ENCODE data around the gene ZBTB20. TPM values are rescaled to one million over a fixed set of nuclear protein-coding genes. Genes with fewer than 3 reads are reported as not detected.

The ZBTB20 gene
- total and polyA plus RNA-seq, 2 of the 4 experiments (the other 2 are of a cell fraction), result 0.75 to 14.7 TPM

DNA sequence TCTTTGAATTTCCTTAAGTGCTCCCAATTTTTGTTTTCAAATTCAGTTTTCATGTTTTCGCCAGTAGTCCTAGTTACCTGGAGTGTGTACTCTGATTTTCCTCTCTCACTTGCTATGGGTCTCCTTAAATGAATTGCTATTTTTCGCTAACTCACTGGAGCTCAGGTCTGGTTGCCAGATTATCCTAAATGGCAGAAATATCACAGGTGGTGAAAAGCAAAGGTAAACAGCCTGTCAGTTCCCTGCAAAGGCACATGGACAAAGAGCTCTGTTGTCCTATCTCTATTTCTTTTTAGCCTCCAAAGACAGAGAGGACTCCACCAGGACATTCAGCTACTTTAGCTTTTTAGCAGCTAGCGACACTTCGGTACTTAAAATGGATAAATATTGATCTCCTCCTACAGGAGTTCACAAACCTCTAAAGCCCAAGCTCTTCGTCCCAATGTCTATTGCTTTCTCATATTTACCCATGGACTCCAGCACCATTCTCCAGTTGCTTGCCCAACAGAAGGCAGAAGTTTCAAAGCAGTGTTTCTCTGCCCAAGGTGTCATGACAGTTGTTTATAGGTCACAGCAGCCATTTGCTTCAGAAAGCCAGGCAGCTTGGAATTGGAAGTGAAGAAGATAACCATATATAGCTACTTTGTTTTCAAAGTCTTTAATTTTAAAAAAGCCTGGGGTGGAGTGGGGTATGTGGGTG lies 12.3 kb downstream of the ZBTB20 start:
- H3K4me1 ChIP-seq (ENCODE audit: control insufficient read depth, insufficient read depth, low read length), result no peaks in the 10 kb centered on the region
- no peaks in the 10 kb centered on the region for H4K20me1 ChIP-seq (ENCODE audit: insufficient read depth, low read length)
- no CpG with 5 or more reads among the region's 5 CpGs for WGBS, 2 experiments (ENCODE audit: extremely low coverage in 2 of 2, insufficient read length in 1 of 2)
- H3K18ac ChIP-seq (ENCODE audit: low read depth, low read length), result no peak overlapping the region
- no peak overlapping the region for H4K91ac ChIP-seq (ENCODE audit: insufficient read depth, low read depth, low read length)
- H3K27me3 ChIP-seq (ENCODE audit: control insufficient read depth, insufficient read depth, low read length), result no peaks in the 10 kb centered on the region
- TF ChIP-seq CEBPB (IDR thresholded peaks at IDR 0.05; ENCODE audit: low read depth, low read length), result no peak
- TF ChIP-seq MXI1 (IDR thresholded peaks at IDR 0.05; ENCODE audit: borderline replicate concordance, low read depth, low read length), result no peak
- no peak for TF ChIP-seq RFX5 (IDR thresholded peaks at IDR 0.05; ENCODE audit: low read depth, low read length)
- TF ChIP-seq CHD1 (IDR thresholded peaks at IDR 0.05; ENCODE audit: low read depth, low read length), result no peak
- no peak for TF ChIP-seq ELK1 (IDR thresholded peaks at IDR 0.05; ENCODE audit: borderline replicate concordance, low read depth, low read length)
- TF ChIP-seq RAD21 (IDR thresholded peaks at IDR 0.05; ENCODE audit: low read length), result no peak
- no peak for TF ChIP-seq BHLHE40 (IDR thresholded peaks at IDR 0.05; ENCODE audit: low read depth, low read length)
- TF ChIP-seq, protein P1, sequence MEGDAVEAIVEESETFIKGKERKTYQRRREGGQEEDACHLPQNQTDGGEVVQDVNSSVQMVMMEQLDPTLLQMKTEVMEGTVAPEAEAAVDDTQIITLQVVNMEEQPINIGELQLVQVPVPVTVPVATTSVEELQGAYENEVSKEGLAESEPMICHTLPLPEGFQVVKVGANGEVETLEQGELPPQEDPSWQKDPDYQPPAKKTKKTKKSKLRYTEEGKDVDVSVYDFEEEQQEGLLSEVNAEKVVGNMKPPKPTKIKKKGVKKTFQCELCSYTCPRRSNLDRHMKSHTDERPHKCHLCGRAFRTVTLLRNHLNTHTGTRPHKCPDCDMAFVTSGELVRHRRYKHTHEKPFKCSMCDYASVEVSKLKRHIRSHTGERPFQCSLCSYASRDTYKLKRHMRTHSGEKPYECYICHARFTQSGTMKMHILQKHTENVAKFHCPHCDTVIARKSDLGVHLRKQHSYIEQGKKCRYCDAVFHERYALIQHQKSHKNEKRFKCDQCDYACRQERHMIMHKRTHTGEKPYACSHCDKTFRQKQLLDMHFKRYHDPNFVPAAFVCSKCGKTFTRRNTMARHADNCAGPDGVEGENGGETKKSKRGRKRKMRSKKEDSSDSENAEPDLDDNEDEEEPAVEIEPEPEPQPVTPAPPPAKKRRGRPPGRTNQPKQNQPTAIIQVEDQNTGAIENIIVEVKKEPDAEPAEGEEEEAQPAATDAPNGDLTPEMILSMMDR (conservative IDR thresholded peaks at IDR 0.05; ENCODE audit: low read depth, low read length), result no peak
- TF ChIP-seq NFE2L2 (IDR thresholded peaks at IDR 0.05; ENCODE audit: low read depth, low read length), result no peak
- TF ChIP-seq RCOR1 (IDR thresholded peaks at IDR 0.05; ENCODE audit: insufficient replicate concordance, low read length), result no peak
- TF ChIP-seq SMC3 (IDR thresholded peaks at IDR 0.05; ENCODE audit: low read depth, low read length), result no peak
- TF ChIP-seq FOS (IDR thresholded peaks at IDR 0.05; ENCODE audit: low read depth, low read length), result no peak
- no peak for TF ChIP-seq MAZ (IDR thresholded peaks at IDR 0.05; ENCODE audit: borderline replicate concordance, low read depth, low read length)
- no peak for TF ChIP-seq POLR2A (IDR thresholded peaks at IDR 0.05; ENCODE audit: low read depth, low read length)
- H3K9me1 ChIP-seq (ENCODE audit: insufficient read depth, low read length), result no peaks in the 10 kb centered on the region
- DNase-seq, result no peak
- H3K9me3 ChIP-seq (ENCODE audit: control insufficient read depth, insufficient read depth, low read length), result no peaks in the 10 kb centered on the region
- H3K4me2 ChIP-seq (ENCODE audit: low read depth, low read length), result no peak overlapping the region
- H2AK5ac ChIP-seq (ENCODE audit: low read depth, low read length), result no peak overlapping the region
- dilution Hi-C loops (cut with HindIII; ENCODE audit: low sequenced_read_pairs, unreplicated experiment), result no loop called here
- no TSS peak for BruUV-seq (replicated peaks)
- no peaks in the 10 kb centered on the region for H3K79me1 ChIP-seq (ENCODE audit: low read depth in 1 of 2, low read length in 2 of 2)
- H4K8ac ChIP-seq (ENCODE audit: low read depth in 2 of 2, low read length in 2 of 2), result no peak overlapping the region
- intact Hi-C loops (cut with micrococcal nuclease), result no loop called here
- H2AK9ac ChIP-seq (replicated peaks; ENCODE audit: low read depth, low read length, poor library complexity), result no peak overlapping the region
- no peak overlapping the region for H2BK20ac ChIP-seq (ENCODE audit: low read depth, low read length)
- in situ Hi-C loops (cut with MboI; ENCODE audit: low sequenced_read_pairs), result no loop called here
- POLR2A ChIA-PET (ENCODE audit: unreplicated experiment), result no interaction called here
- no peak overlapping the region for H4K5ac ChIP-seq (ENCODE audit: low read depth, low read length)
- H2AFZ ChIP-seq (replicated peaks; ENCODE audit: low read length, poor library complexity), result no peak overlapping the region
- H3K4ac ChIP-seq (ENCODE audit: low read depth, low read length), result no peak overlapping the region
- CTCF ChIA-PET, result interaction anchor here (0.9 to 1.2 kb wide), 2 partner anchors 10 to 42 kb away, joined by 3 to 4 read pairs; no protein-coding TSS in a partner anchor
- no peak overlapping the region for H2BK120ac ChIP-seq (ENCODE audit: low read depth, low read length)
- H3K36me3 ChIP-seq (ENCODE audit: control insufficient read depth, insufficient read depth, low read length), result no peaks in the 10 kb centered on the region
- H3K4me3 ChIP-seq (ENCODE audit: insufficient read depth, low read depth, low read length), result no peak overlapping the region
- no peak for ATAC-seq (ENCODE audit: low read depth)
- no peak overlapping the region for H2BK15ac ChIP-seq (ENCODE audit: low read depth, low read length)
- H3K27ac ChIP-seq (ENCODE audit: insufficient read depth, low read length), result no peak overlapping the region
- no peak overlapping the region for H2BK5ac ChIP-seq (ENCODE audit: low read depth, low read length, poor library complexity, severe bottlenecking)
- no peak overlapping the region for H3K14ac ChIP-seq (replicated peaks; ENCODE audit: low read depth, low read length)
- H3K9ac ChIP-seq (ENCODE audit: low read depth, low read length), result no peak overlapping the region
- H3K56ac ChIP-seq (ENCODE audit: extremely low read depth, insufficient read depth, low read length), result no peak overlapping the region
- no peak overlapping the region for H3K23ac ChIP-seq (ENCODE audit: low read depth, low read length)

Data from IMR-90 (cell line).